H1 (cell line): ENCODE results near the gene CDYL2. TPM values are rescaled to one million over a fixed set of nuclear protein-coding genes. Genes with fewer than 3 reads are reported as not detected.

Source experiments
- CTCF ChIA-PET: fragments of 300-600 bp; sonication (Branson Sonifier 250); formaldehyde crosslinking; loops from one replicate; lab custom pipeline; 2021; ENCODE audit not compliant: partially characterized antibody; lab: Charles Lee
- POLR2A ChIA-PET: fragments of 300-600 bp; sonication (Branson Sonifier 250); formaldehyde crosslinking; loops from one replicate; lab custom pipeline; 2021; ENCODE audit warnings: inconsistent platforms; ENCODE audit not compliant: partially characterized antibody; lab: Charles Lee
- DNase-seq, 2 experiments: peaks; one replicate each; pipeline versions ENCODE4 v3.0.0 to v3.0.0-alpha.2; 2010 to 2022; ENCODE audit warnings: low spot score in 2 of 2, low read depth in 1 of 2, mixed read lengths in 1 of 2
- FAIRE-seq: peaks from 2 replicates; lab custom pipeline; 2011; peaks lifted over from hg19 to GRCh38; lab: Jason Lieb, UNC
- H2AFZ ChIP-seq: 2 replicates; pipeline ENCODE4 v1.8.1; 2012; ENCODE audit warnings: low read length, inconsistent platforms
- H2AK5ac ChIP-seq: 2 replicates; pipeline ENCODE4 v1.6.1; 2013; ENCODE audit warnings: low read depth, low read length
- H2BK120ac ChIP-seq: replicated peaks from 2 replicates; pipeline ENCODE3; 2013; ENCODE audit warnings: low read depth, low read length, inconsistent platforms
- H2BK12ac ChIP-seq: 2 replicates; pipeline ENCODE4 v1.6.1; 2013; ENCODE audit warnings: low read depth, low read length
- H2BK15ac ChIP-seq: 2 replicates; pipeline ENCODE4 v1.6.1; 2013; ENCODE audit warnings: low read length
- H2BK20ac ChIP-seq: 2 replicates; pipeline ENCODE4 v1.6.1; 2013; ENCODE audit warnings: low read length
- H2BK5ac ChIP-seq: 2 replicates; pipeline ENCODE4 v1.6.1; 2013; ENCODE audit warnings: low read depth, low read length
- H3K14ac ChIP-seq: 2 replicates; pipeline ENCODE4 v1.6.1; 2013; ENCODE audit warnings: inconsistent platforms; ENCODE audit not compliant: insufficient read length
- H3K18ac ChIP-seq: 2 replicates; pipeline ENCODE4 v1.6.1; 2013; ENCODE audit warnings: low read length; ENCODE audit errors: extremely low read depth
- H3K23ac ChIP-seq: 2 replicates; pipeline ENCODE4 v1.6.1; 2013; ENCODE audit warnings: inconsistent platforms; ENCODE audit not compliant: insufficient read length
- H3K23me2 ChIP-seq: 2 replicates; pipeline ENCODE4 v1.6.1; 2013; ENCODE audit warnings: low read depth, low read length
- H3K27ac ChIP-seq: 2 replicates; pipeline ENCODE4 v1.6.1; 2011; ENCODE audit warnings: low read depth, low read length, inconsistent platforms
- H3K27me3 ChIP-seq, 4 experiments: replicated peaks in 1 of 4; 1 replicate in 1 of 4; 2 replicates in 3 of 4; pipeline versions ENCODE4 v1.6.1 to v1.8.1; 2011 to 2013; ENCODE audit warnings: low read length in 3 of 4, mild to moderate bottlenecking in 3 of 4, inconsistent platforms in 2 of 4, mixed read lengths in 2 of 4, moderate library complexity in 1 of 4; ENCODE audit not compliant: control insufficient read depth in 3 of 4, insufficient read depth in 3 of 4; ENCODE audit errors: extremely low read depth in 1 of 4
- H3K36me3 ChIP-seq, 4 experiments: 2 replicates each; pipeline versions ENCODE4 v1.6.1 to v1.8.1; 2011 to 2013; ENCODE audit warnings: mild to moderate bottlenecking in 4 of 4, low read length in 3 of 4, moderate library complexity in 2 of 4, control low read depth in 1 of 4, inconsistent platforms in 1 of 4; ENCODE audit not compliant: insufficient read depth in 4 of 4, control insufficient read depth in 2 of 4
- H3K4ac ChIP-seq: replicated peaks from 2 replicates; pipeline ENCODE3; 2013; ENCODE audit warnings: low read length, low read depth, mixed read lengths, inconsistent platforms; ENCODE audit not compliant: insufficient read length
- H3K4me1 ChIP-seq, 4 experiments: replicated peaks in 1 of 4; 1 replicate in 1 of 4; 2 replicates in 3 of 4; pipeline versions ENCODE4 v1.6.1 to v1.8.1; 2011 to 2013; ENCODE audit warnings: low read length in 3 of 4, inconsistent platforms in 2 of 4, mixed read lengths in 1 of 4; ENCODE audit not compliant: insufficient read depth in 4 of 4, control insufficient read depth in 3 of 4
- H3K4me2 ChIP-seq, 2 experiments: 2 replicates each; pipeline versions ENCODE4 v1.6.1 to v1.8.1; 2011 to 2013; ENCODE audit warnings: low read depth in 2 of 2, low read length in 2 of 2, control low read depth in 1 of 2, inconsistent platforms in 1 of 2, mild to moderate bottlenecking in 1 of 2; ENCODE audit not compliant: insufficient read depth in 1 of 2
- H3K4me3 ChIP-seq, 4 experiments: fragments of 200-600, 300-600 bp in 1 of 4; sonication (generic), shearing (Covaris generic), sonication (Bioruptor Twin) in 1 of 4; 2 replicates each; pipeline versions ENCODE4 v1.5.1 to v1.8.1; 2011 to 2016; ENCODE audit warnings: low read length in 4 of 4, low read depth in 3 of 4, control low read depth in 2 of 4, inconsistent platforms in 2 of 4, mild to moderate bottlenecking in 2 of 4, mixed read lengths in 1 of 4, moderate library complexity in 1 of 4; ENCODE audit not compliant: insufficient read depth in 2 of 4; ENCODE audit errors: extremely low read depth in 1 of 4
- H3K56ac ChIP-seq: replicated peaks from 2 replicates; pipeline ENCODE3; 2013; ENCODE audit warnings: low read depth, mild to moderate bottlenecking, mixed read lengths, low read length, inconsistent platforms; ENCODE audit not compliant: insufficient read length
- H3K79me1 ChIP-seq: 2 replicates; pipeline ENCODE4 v1.6.1; 2013; ENCODE audit warnings: low read depth, low read length, control low read depth
- H3K79me2 ChIP-seq, 2 experiments: 2 replicates each; pipeline versions ENCODE4 v1.6.1 to v1.8.1; 2012 to 2013; ENCODE audit warnings: low read length in 2 of 2, mild to moderate bottlenecking in 2 of 2, inconsistent platforms in 1 of 2; ENCODE audit not compliant: insufficient read depth in 2 of 2, control insufficient read depth in 1 of 2
- H3K9ac ChIP-seq, 4 experiments: replicated peaks in 1 of 4; 1 replicate in 1 of 4; 2 replicates in 3 of 4; pipeline versions ENCODE4 v1.6.1 to v1.8.1; 2011 to 2013; ENCODE audit warnings: low read depth in 3 of 4, low read length in 3 of 4, control low read depth in 2 of 4, mild to moderate bottlenecking in 2 of 4, moderate library complexity in 2 of 4, inconsistent platforms in 1 of 4; ENCODE audit errors: extremely low read depth in 1 of 4
- H3K9me3 ChIP-seq, 2 experiments: 2 replicates each; pipeline versions ENCODE4 v1.6.1 to v1.8.1; 2012 to 2013; ENCODE audit warnings: mild to moderate bottlenecking in 2 of 2, moderate library complexity in 2 of 2, control low read depth in 1 of 2, inconsistent platforms in 1 of 2, low read depth in 1 of 2, low read length in 1 of 2, mixed read lengths in 1 of 2; ENCODE audit not compliant: insufficient read depth in 2 of 2
- H4K20me1 ChIP-seq, 2 experiments: replicated peaks in 1 of 2; 2 replicates each; pipeline versions ENCODE3 to v1.8.1; 2011 to 2013; ENCODE audit warnings: inconsistent platforms in 2 of 2, low read length in 2 of 2, mild to moderate bottlenecking in 1 of 2; ENCODE audit not compliant: insufficient read depth in 2 of 2, control insufficient read depth in 1 of 2
- H4K5ac ChIP-seq: 2 replicates; pipeline ENCODE4 v1.6.1; 2013; ENCODE audit warnings: low read length, low read depth, mixed read lengths, inconsistent platforms; ENCODE audit not compliant: insufficient read length
- H4K8ac ChIP-seq: 2 replicates; pipeline ENCODE4 v1.8.0; 2013; ENCODE audit warnings: mild to moderate bottlenecking, moderate library complexity, low read length, inconsistent platforms; ENCODE audit not compliant: insufficient read depth; ENCODE audit errors: extremely low read depth
- H4K91ac ChIP-seq: replicated peaks from 2 replicates; pipeline ENCODE3; 2013; ENCODE audit warnings: low read length, mixed read lengths, inconsistent platforms; ENCODE audit not compliant: insufficient read length
- BACH1 ChIP-seq: IDR thresholded peaks from 2 replicates; pipeline ENCODE4 v1.6.1; 2012; ENCODE audit warnings: low read length, improper control_type of control experiment
- CBX8 ChIP-seq: fragments of 300-800, 300-1000 bp; sonication (generic); IDR thresholded peaks from 2 replicates; pipeline ENCODE4 v1.7.1; 2016; ENCODE audit warnings: low read depth, low read length, borderline replicate concordance
- CHD2 ChIP-seq: IDR thresholded peaks from 2 replicates; pipeline ENCODE4 v1.6.1; 2012; ENCODE audit warnings: low read length, improper control_type of control experiment
- HDAC2 ChIP-seq, 2 experiments: fragments of 300-600 bp in 1 of 2; sonication (generic) in 1 of 2; IDR thresholded peaks; 2 replicates each; pipeline ENCODE4 v1.6.1; 2011 to 2012; ENCODE audit warnings: low read depth in 2 of 2, low read length in 2 of 2, mild to moderate bottlenecking in 2 of 2, moderate library complexity in 2 of 2, borderline replicate concordance in 1 of 2, inconsistent platforms in 1 of 2
- KDM1A ChIP-seq: fragments of 200-600, 300-600 bp; sonication (generic); IDR thresholded peaks from 2 replicates; pipeline ENCODE4 v1.7.1; 2016; ENCODE audit warnings: mild to moderate bottlenecking, low read length, borderline replicate concordance
- RBBP5 ChIP-seq: IDR thresholded peaks from 2 replicates; pipeline ENCODE4 v1.7.1; 2012; ENCODE audit warnings: low read depth, mild to moderate bottlenecking, inconsistent platforms, low read length, moderate library complexity, borderline replicate concordance
- RXRA ChIP-seq: IDR thresholded peaks from 2 replicates; pipeline ENCODE4 v1.6.1; 2011; ENCODE audit warnings: low read depth, mild to moderate bottlenecking, low read length, moderate library complexity; ENCODE audit not compliant: insufficient read depth
- YY1 ChIP-seq: IDR thresholded peaks from 2 replicates; pipeline ENCODE4 v1.6.1; 2011; ENCODE audit warnings: low read depth, mild to moderate bottlenecking, low read length
- WGBS, 2 experiments: shearing (Covaris generic) in 1 of 2; methylation state at CpG; one replicate each; pipeline versions ENCODE4 v1.1.6 to v1.1.7; 2013 to 2015; ENCODE audit warnings: low lambda C conversion rate in 2 of 2, mixed read lengths in 2 of 2, inconsistent platforms in 1 of 2, low coverage in 1 of 2, missing lambda C conversion rate in 1 of 2; ENCODE audit not compliant: insufficient replicate concordance in 2 of 2, insufficient coverage in 1 of 2, insufficient read length in 1 of 2; ENCODE audit errors: extremely low coverage in 1 of 2, missing lambda C conversion rate in 1 of 2; 5-methylcytosine and 5-hydroxymethylcytosine counted together
- polyA plus RNA-seq, 7 experiments: library from polyadenylated mRNA; depleted of rRNA in 3 of 7; stranded (reverse) in 5 of 7; unstranded in 2 of 7; fragments of >200 nt in 5 of 7; fragments of 200-250 nt in 2 of 7; gene quantifications; 1 replicate in 5 of 7; 2 replicates in 1 of 7; 4 replicates in 1 of 7; pipeline versions ENCODE4 v1.2.1 to v1.2.3, GENCODE V29; 2011 to 2013; ENCODE audit warnings: missing spikeins in 2 of 7, mixed read lengths in 2 of 7
- total RNA-seq: library from RNA; stranded (reverse); fragmentation: NEBNext Ultra II Directional; extraction: Animal tissue kit (Norgen Biotek cat#: 25700); gene quantifications from 2 replicates; pipeline ENCODE4 v1.2.1, GENCODE V29; 2021

Gene CDYL2
- total and polyA plus RNA-seq, 2 of the 8 experiments (the other 6 are each of a cell fraction or from before 2014, with no cell fraction given) = 0.33 to 5.3 TPM

DNA sequence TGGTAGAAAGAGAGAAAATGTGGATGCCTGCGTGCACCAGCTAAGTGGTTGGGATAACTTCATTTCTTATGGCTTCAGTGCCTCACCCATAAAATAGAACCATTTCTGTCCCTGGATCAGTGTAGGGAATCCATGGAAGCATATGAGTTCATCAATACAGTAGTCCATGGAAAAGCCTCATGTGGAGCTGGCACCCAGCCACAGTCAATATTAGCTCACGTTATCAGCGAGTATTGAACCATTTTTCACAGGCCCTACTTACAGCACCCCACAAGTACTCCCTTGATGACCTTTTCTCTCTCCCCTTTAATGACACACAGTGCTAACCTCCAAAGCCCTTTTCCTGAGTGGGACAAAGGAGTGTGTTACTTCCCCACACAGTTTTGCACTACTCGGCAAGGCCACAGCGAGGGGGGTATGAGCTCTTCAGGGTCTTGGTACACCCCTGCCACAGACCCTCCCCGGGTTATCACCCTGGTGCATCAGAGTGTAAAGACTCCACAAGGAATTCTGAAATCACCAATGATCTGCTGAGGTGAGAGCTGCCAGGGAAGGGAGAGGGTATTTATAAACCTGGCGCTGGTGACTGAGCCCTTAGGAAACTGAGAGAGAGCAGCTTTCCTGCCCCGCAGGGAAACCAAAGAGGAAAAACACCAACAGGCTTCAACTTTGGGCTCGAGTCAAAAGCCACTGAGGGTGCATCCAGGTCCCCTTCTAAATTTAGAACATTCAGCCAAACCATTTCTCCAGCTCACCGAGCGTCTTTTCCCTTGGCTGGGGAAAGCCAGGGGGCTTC, 226.7 kb downstream of the CDYL2 start:
- peaks cover 6% of the 10 kb centered on the region; the same call in 1 of the 2 replicates for H3K23me2 ChIP-seq
- H4K8ac ChIP-seq = no peak overlapping the region
- no peak overlapping the region for H4K91ac ChIP-seq
- H3K9ac ChIP-seq = no peak overlapping the region
- no peak overlapping the region for H3K23ac ChIP-seq
- ChIA-PET CTCF (interaction anchor here (1.1 kb wide), 1 partner anchor 13 kb away, joined by 3 read pairs; no protein-coding TSS in a partner anchor), POLR2A (no interaction called here)
- H3K79me1 ChIP-seq = no peaks in the 10 kb centered on the region
- H3K27ac ChIP-seq = no peak overlapping the region
- H2BK20ac ChIP-seq = no peak overlapping the region
- H3K4ac ChIP-seq = no peak overlapping the region
- FAIRE-seq (no peak), DNase-seq (no peak)
- H2BK12ac ChIP-seq = no peak overlapping the region
- H3K9me3 ChIP-seq = peaks cover 30 to 48% of the 10 kb centered on the region in 2 experiments; a peak in 3 of 4 replicates
- no peak overlapping the region for H3K18ac ChIP-seq
- H3K79me2 ChIP-seq = no peaks in the 10 kb centered on the region
- WGBS, 2 experiments = 78% methylated on average over 11 of the region's 11 CpGs; no CpG with 5 or more reads in 1 of the 2 experiments
- H3K14ac ChIP-seq = no peak overlapping the region
- H3K36me3 ChIP-seq = no peaks in the 10 kb centered on the region
- H2BK5ac ChIP-seq = no peak overlapping the region
- H2AFZ ChIP-seq = no peak overlapping the region
- no peak overlapping the region for H2AK5ac ChIP-seq
- H3K27me3 ChIP-seq = no peaks in the 10 kb centered on the region
- H3K4me3 ChIP-seq = no peak overlapping the region
- H2BK120ac ChIP-seq = no peak overlapping the region
- no peak overlapping the region for H3K56ac ChIP-seq
- 0 out of 7 replicates have a peak, but pooled peaks cover 0 to 2% (median 0%) of the 10 kb centered on the region in 4 experiments for H3K4me1 ChIP-seq
- no peaks in the 10 kb centered on the region for H4K20me1 ChIP-seq
- H3K4me2 ChIP-seq = no peak overlapping the region
- H4K5ac ChIP-seq = no peak overlapping the region
- no peak overlapping the region for H2BK15ac ChIP-seq
- TF ChIP-seq KDM1A (no peak), HDAC2 (IDR thresholded peaks at IDR 0.05; ENCODE audit: borderline replicate concordance in 1 of 2, low read depth in 2 of 2, low read length in 2 of 2) (no peak), BACH1 (no peak), CBX8 (no peak), YY1 (no peak), RXRA (no peak), RBBP5 (no peak), CHD2 (no peak)
